Kidney epithelial cell (primary cell): ENCODE measurements around the gene ERMAP. TPM values are rescaled to one million over a fixed set of nuclear protein-coding genes. Genes with fewer than 3 reads are reported as not detected.

Experiments used
- DNase-seq: peaks from one replicate; pipeline ENCODE4 v3.0.0-alpha.2; 2010; ENCODE audit warnings: low read depth
- H3K27me3 ChIP-seq: 2 replicates; pipeline ENCODE4 v1.6.0; 2011; ENCODE audit warnings: low read length; ENCODE audit not compliant: control insufficient read depth, insufficient read depth
- H3K36me3 ChIP-seq: 2 replicates; pipeline ENCODE4 v1.5.1; 2011; ENCODE audit warnings: low read length; ENCODE audit not compliant: control insufficient read depth, insufficient read depth
- H3K4me3 ChIP-seq: 2 replicates; pipeline ENCODE4 v1.5.1; 2011; ENCODE audit warnings: low read depth, mild to moderate bottlenecking, control low read depth, low read length
- total RNA-seq: library from RNA; depleted of rRNA; stranded (reverse); fragments of >200 nt; gene quantifications from 2 replicates; pipeline ENCODE4 v1.2.3, GENCODE V29; 2015
- TF ChIP-seq, protein P1 (sequence below): IDR thresholded peaks from 2 replicates; pipeline ENCODE4 v1.5.1; 2011; ENCODE audit warnings: mild to moderate bottlenecking, moderate library complexity, low read length, control low read depth, inconsistent platforms; ENCODE audit not compliant: insufficient read depth, poor library complexity, severe bottlenecking

Gene ERMAP
- total RNA-seq, 1 donor from 2014 or later = 8.9 TPM

DNA sequence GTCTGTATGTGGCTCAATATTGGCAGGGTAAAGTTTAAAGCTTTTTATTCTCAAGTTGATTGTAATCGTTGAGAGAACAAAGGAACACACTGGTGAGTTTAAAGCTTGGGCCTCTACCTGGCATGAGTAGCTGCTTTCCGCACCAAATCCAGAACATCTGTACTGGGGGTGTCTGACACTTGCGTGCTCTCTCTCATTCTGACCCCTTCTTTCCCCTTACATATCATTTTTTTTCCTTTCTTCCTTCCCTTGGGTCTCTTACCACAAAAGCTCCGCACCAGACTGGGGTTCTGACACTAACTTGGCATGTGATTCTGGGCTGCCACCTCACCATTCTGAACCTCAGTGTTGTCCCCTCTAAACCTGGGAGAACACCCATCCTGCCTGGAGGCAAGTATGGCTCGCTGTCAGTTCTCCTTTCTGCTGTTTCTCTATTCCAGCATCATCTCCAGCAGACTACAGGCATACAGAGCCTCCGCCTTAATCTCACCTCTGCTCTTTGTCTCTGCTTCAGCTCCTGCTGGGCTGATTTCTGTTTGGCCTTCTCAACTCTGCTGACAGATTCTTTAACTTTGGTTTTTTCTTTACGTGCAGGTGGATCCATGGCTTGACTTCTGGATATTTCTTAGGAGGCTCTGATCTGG, 859 bp upstream of the ERMAP start:
- no peak for DNase-seq
- Histone ChIP-seq H3K27me3 (no peaks in the 10 kb centered on the region), H3K36me3 (no peaks in the 10 kb centered on the region), H3K4me3 (peak overlapping the region; percentile 48)
- TF ChIP-seq, protein P1, sequence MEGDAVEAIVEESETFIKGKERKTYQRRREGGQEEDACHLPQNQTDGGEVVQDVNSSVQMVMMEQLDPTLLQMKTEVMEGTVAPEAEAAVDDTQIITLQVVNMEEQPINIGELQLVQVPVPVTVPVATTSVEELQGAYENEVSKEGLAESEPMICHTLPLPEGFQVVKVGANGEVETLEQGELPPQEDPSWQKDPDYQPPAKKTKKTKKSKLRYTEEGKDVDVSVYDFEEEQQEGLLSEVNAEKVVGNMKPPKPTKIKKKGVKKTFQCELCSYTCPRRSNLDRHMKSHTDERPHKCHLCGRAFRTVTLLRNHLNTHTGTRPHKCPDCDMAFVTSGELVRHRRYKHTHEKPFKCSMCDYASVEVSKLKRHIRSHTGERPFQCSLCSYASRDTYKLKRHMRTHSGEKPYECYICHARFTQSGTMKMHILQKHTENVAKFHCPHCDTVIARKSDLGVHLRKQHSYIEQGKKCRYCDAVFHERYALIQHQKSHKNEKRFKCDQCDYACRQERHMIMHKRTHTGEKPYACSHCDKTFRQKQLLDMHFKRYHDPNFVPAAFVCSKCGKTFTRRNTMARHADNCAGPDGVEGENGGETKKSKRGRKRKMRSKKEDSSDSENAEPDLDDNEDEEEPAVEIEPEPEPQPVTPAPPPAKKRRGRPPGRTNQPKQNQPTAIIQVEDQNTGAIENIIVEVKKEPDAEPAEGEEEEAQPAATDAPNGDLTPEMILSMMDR = no peak

DNA sequence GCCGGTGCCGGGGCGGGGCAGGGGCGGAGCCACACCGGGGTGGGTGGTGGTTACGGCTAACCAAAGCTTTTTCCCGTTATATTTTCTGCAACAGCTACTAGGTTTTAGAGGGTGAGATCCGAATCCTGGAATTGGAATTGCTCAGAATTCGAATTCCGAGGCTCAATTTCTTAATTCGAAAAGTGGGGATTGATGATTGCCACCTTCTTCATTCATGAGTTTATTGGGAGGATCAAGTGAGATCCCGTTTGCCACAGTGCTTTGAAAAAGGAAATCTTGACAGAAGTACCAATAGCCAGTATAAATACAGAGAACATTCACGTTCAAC, 482 bp downstream of the ERMAP start:
- TF ChIP-seq, protein P1 = no peak
- DNase-seq = no peak
- H3K4me3 ChIP-seq = peak overlapping the region; percentile 50
- no peaks in the 10 kb centered on the region for H3K36me3 ChIP-seq
- no peaks in the 10 kb centered on the region for H3K27me3 ChIP-seq

DNA sequence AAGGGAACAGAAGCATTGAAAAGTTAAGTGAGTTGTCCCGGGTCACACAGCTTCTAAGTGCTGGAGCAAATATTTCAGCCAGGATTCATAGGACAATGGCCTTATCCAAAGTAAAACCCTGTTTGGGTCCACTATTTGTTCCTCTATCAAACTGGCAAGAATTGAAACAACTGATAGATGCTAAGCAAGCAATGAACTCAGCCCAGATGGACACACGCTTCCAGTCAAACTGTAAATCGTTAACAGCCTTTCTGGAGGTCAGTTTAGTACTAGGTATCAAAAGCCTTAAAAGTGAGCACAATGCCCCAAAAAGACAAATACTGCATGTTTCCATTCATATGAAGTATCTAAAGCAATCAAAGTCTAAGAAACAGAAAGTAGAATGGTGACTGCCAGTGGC, 1.1 kb downstream of the ERMAP start:
- TF ChIP-seq, protein P1 = no peak
- Histone ChIP-seq H3K4me3 (no peak overlapping the region), H3K36me3 (no peaks in the 10 kb centered on the region), H3K27me3 (no peaks in the 10 kb centered on the region)
- DNase-seq = no peak

DNA sequence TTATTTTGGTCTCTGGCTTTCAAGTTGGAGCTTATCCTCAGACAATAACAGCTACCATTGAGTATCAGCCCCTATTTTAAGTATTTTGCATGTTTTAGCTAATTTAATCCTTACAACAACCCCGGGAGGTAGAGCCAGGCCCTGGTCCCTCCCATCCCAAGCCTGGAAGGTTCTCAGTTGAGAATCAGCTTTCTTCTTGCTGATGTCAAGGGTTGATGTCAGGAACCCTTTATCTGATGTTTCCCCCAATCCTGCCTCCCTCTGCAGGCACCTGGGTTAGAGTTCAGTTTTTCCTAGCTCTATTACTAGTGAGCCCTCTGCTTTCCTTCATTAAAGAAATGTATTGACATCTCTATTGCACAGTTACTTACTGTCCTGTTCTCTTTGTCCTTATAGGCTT, 3.9 kb downstream of the ERMAP start:
- Histone ChIP-seq H3K4me3 (no peak overlapping the region), H3K36me3 (no peaks in the 10 kb centered on the region), H3K27me3 (no peaks in the 10 kb centered on the region)
- TF ChIP-seq, protein P1 = no peak
- DNase-seq = no peak

DNA sequence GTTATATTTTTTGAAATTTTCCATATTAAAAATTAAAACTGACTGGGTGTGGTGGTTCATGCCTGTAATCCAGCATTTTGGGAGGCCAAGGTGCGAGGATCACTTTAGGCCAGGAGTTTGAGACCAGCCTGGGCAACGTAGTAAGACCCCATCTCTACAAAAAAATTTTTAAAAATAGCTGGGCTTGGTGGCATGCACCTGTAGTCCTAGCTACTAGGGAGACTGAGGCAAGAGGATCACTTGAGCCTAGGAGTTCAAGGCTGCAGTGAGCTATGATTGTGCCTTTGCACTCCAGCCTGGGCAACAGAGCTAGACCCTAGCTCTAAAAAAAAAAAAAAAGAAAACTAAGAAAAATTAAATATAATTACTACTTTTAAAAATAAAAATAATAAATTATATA, 4.8 kb downstream of the ERMAP start:
- H3K27me3 ChIP-seq = no peaks in the 10 kb centered on the region
- TF ChIP-seq, protein P1 = no peak
- no peak for DNase-seq
- H3K36me3 ChIP-seq = no peaks in the 10 kb centered on the region
- H3K4me3 ChIP-seq = no peak overlapping the region

DNA sequence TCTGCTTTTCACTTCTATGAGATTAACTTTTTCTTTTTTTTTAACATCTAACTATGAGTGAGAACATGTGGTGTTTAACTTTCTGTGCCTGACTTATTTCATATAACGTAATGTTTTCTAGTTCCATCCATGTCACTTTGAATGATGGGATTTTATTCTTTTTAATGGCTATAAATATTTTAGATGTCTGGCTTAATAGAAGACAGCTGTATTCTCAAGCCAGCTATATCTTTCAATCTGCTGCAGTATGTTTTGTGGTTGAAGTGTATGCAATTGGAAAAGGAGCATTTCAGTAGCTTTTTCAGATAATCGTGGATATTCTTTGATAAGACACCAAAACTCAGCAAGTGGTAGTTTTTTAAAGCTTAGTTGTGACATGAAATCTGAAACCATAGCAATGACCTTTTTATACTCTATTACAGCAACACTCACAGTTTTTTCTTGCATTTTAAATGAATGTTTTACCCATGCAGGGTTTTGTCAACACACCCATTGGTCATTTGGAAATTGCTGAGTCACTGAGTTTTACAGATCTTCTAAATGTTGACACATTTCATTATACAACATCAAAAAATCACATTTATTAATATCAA, 6.0 kb downstream of the ERMAP start:
- Histone ChIP-seq H3K27me3 (no peaks in the 10 kb centered on the region), H3K36me3 (no peaks in the 10 kb centered on the region), H3K4me3 (no peak overlapping the region)
- DNase-seq = no peak
- TF ChIP-seq, protein P1 = no peak
